Limb (tissue), 2 donors: ENCODE data around the gene PSMD7.
A peak's percentile ranks its signal among the peaks of the same experiment; 100 is the strongest.

ENCODE experiments used
- DNase-seq, 2 donors: peaks; one replicate each; pipeline ENCODE4 v3.0.0-alpha.2; 2016; ENCODE audit errors: extremely low spot score in 2 of 2

The PSMD7 gene

DNA sequence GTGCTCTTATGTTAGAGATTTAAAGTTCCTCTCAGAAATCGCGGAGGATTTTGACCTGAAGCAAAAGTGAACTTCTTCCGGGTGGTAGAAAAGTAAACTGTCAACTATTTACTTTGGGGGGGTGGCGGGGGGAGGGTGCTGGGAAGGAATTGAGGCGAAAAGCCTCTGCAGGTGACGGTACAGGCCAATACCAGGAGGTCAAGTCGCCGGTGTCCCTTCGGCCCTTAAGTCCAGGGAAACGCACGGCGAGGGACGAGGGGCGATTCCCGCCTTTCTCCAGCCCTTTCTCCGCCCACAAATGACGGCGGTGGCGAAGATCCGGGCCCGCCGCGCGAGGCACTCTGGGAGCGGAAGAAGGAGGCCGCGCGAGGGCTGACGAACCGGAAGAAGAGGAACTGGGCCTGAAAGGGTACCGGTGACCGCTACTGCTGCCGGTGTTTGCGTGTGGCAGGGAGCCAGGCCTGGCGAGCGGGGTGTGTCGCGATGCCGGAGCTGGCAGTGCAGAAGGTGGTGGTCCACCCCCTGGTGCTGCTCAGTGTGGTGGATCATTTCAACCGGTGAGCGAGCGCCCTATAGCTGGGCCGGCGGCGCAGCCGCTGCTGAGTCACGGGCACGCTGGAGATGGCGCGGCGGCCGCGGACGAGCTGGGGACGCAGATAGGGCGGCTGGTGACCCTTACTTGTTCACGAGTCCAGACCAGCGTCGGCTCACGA is at the start of gene PSMD7:
PSMD7 (plus strand) TSS at position 383 of the 713 bp plus-strand sequence; CDS start at position 484, 101 bp downstream.
- DNase-seq, result peak; percentile 92 to 94

DNA sequence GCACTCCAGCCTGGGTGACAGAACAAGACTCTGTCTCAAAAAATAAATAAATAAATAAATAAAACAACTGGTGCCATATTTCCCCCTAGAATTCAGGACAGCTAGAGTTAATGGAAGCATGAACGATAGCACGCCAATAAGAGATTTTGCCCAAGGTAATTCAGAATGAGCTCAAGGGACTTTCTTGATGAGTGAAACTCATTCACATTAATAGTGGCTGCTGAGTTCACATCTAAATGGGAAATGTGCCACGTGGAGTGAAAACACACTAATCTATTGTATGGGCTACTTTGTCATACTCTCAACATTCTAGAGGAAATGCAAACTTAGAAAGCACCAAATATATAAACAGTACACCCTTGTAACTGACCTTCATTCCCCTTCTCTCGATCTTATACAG is 47.4 kb upstream of the PSMD7 start:
- DNase-seq, result no peak

DNA sequence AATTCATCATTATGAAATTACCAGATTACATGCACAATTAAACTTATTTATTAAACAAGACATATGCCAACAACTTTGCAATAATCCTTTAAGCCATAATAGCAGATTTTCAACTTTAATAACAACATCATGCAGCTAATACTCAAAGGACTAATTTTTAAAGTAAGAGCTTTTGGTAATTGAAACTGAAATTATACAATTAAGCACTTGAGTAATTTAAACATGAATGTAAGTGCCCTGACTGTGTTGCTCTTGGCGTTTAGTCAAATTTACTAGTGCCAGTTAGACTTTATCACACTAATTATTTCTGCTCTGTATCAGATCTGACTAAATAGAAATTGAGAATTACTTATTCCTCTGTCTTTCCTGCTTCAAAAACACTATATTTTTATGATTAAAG is 46.8 kb upstream of the PSMD7 start:
- DNase-seq, result no peak

DNA sequence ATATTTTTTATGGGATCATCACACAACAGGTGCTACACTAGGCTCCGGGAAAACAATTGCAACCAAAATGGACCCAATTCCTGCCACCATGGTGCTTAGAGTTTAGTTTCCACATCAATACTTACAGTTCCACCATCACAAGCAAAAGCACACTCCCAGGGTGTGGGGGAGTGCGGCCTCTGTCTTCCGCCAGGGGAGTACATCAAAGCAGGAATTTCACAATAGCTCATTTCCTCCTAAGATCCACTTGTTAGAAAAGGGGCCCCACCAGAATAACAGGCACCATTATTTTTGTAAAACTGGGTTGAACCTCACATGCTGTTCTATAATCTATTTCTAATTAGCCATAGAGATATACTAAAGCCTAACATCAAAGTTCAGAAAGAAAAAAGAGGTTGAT is 44.3 kb upstream of the PSMD7 start:
- no peak for DNase-seq

DNA sequence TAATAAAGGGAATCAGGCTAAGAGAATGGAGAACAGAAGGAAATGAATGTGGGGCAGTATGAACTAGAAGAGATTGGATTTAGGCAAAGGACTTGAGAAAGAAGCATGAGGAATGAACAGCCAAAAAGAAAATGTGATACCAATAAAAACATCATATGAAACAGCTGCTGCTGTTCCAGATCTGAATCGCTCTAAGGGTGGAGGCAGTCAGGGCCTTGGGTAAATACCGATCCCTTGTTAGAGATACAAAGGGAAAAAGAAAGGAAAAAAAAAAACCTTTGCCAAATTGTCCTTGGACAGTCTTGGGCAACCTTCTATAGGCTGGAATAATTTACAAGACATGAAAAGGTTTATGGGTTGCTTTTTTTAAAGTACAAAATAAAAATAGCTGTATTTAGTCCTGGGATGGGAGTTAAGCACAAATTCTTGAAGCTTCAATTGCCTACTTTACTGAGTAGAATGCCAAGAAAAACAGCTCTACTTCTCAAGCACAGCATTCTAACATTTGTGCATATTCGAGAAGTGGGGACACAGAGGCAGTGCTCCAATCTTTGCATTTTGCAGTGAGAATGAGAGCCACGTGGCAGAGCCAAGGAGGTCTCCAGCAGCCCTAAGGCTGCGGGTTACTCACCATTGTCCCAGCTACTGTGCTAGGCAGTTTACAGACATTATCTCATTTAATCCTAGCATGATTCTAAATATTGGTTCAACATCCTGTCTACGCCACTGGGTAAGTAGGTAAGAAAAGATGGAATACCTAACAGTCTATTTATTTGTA is 43.3 kb upstream of the PSMD7 start:
- DNase-seq, result no peak

DNA sequence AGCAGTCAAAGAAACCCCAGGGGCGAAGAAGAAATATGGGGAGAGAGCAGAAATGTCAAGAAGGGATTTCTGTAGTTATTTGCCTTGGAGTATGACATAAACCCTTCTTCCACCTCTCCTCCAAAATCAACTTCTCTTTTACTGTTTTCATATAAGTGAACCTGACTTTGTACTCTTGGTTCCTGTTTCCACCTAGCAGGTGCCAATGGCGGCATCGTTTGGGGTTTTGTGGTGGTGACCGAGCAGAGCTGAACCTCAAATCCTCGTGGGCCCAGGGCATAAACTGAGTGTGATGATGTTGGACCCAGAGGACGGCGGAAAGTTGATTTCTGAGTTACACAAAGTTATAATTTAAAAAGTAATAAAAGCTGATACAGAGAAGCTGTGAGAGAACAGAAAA is 39.6 kb upstream of the PSMD7 start:
- no peak for DNase-seq

DNA sequence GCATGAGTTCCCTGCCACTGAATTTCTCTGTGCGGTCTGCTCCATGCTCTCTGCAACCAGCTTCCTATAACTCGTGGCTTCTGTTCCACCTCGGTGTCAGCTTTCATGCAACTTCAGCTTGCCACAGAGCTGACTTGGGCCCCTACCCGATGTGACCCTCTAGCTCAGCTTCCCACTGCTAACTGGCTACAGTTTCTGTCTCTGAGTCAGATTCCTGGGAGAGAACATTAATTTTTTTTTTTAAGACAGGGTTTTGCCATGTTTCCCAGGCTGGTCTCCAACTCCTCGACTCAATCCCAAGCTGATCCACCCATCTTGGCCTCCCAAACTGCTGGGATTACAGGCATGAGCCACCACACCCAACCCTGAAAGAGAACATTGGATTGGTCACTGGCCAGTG is 35.5 kb upstream of the PSMD7 start:
- no peak for DNase-seq

DNA sequence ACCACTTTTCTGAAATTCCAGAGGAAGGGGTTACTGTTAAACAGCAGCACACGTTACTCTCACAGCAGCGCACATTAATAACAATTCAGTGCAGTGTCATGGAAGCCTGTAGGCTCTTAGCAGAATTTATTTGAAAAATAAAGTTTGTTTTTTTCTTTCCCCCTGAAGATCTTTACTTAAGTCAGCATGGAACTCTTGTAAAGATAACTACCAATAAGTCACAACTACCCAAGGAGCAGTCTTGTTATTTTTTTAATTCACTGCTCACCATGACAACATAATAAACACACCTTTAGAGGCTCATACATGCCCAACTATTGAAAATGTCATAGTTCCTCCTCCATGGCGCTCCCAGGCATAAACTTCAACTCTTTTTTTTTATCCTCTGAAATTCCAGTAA is 31.8 kb upstream of the PSMD7 start:
- peak in 1 of 2 donors; percentile 31 for DNase-seq

DNA sequence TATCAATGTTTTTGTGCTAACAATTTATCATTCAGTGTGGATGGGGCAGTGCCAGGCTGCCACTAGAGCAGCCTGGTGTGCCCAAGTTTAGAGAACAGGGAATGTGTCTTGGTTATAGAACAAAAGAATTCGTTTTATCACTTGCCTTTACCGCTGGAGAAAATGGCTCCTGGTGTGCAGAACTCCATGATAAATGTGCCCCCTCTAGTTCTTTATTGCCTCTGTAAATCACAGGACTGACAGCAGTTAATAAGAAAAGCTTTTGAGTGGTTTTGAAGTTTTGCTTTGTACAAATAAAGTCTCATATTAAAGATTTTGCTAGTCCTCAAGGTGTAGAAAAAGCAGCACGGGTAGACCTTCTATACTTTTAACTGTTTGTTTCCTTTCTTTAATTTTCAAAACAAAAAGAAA is 28.2 kb upstream of the PSMD7 start:
- no peak for DNase-seq

DNA sequence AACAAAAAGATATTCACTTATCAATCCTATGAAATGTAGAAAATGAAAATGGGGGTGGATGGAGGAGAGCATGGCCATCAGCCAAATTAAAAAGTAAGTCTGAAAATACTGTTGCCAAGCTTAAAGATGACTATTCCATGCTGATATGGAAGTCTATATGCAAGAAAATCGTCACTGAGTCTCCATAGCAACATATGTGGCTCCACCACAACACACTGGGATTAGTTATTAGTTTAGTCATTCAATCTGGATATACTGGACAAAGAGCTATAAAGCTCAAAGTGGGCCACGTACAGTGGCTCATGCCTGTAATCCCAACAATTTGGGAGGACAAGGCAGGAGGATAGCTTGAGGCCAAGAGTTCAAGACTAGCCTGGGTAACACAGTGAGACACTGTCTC is 24.7 kb upstream of the PSMD7 start:
- DNase-seq, result no peak

DNA sequence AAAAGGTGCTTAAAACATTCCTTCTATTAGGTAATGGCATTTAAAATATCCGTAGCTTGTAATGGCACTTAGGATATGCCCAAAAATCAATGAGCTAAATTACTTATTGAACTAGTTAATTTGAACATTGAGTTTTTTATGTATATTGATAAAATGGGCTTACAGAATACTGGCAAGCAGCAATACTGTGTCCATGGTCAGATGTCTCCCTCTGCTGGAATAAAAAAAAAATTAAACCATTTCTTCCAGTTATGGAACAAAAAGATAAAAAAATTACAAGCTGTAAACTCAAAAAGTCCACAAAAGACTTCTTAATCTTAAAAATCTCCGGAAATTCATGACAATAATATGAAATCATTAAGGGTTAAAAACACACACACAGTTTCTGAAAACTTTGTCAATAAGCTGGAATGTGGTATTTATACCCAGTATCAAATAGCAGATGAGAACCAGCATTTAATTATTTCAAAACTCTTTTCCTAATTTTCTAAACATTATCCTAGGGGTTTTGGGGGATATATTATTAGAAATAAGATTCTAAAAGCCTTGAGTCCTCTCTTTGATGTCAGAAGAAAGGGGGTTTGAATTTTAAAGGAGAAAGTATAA is 21.5 kb upstream of the PSMD7 start:
- peak in 1 of 2 donors; percentile 45 for DNase-seq

DNA sequence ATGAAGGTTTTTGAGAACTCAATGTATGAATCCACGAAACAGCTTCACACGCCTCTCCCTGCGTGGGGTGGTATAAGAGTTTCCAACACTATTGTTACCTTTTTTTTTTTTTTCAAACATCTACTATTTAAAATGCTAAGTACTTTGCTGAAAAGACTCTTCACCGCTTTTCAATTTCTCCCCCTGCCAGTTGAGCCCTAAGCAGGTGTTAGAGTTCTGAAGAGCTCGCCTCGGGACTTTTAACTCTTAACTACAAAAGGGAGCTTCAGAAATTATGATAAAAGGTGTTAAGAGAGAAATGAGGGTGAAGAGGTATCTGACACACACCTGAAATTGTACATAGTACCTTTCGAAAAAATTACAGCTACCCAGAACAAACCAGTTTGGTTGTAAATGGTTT is 20.9 kb upstream of the PSMD7 start:
- DNase-seq, result no peak

DNA sequence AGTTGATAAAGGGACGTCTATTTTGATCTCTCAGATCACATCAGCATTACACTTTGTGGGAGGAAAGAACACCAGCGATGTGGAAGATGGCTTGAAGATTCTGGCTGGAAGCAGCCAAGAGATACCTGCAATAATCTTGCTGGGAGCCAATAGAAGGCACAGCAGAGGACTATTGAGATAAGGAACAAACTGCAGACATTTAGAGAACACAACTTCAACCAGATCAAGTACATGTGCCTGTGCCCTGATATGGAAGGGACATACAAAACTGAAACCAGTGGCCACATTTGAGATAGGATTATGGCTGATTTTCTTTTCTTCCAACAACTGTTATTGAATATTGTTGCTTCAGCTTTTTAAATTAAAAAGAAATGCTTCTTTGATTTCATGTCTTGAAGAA is 18.6 kb upstream of the PSMD7 start:
- DNase-seq, result no peak

DNA sequence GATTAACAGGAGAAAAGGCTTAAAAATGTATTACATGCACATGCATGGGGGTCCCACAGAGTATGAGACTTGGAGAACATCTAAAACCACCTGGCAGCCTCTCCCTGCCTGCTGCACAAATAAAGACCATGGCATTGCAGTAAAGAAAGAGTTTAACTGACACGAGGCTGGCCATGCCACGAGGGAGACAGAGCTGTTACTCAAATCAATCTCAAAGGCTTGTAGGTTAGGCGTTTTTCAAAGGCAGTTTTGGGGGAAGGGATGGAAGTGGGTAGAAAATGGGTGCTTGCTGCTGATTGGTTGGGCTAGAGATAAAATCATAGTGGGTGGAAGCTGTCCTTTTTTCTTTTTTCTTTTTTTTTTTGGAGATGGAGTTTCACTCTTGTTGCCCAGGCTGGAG is 17.3 kb upstream of the PSMD7 start:
- no peak for DNase-seq

DNA sequence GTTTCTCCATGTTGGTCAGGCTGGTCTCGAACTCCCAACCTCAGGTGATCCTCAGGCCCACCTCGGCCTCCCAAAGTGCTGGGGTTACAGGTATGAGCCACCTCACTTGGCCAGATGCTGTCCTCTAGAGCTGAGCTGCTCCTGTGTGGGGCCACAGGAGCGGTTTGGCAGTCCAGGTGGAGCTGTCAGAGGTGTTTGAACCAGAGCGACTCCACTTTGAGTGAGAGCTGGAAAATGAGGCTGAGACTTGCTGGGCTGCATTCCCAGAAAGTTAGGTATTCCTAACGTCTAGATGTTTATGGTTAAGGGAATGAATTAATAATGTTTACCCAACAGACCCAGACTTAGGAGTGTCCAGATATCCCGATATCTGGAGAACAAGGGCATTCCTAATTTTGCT is 16.8 kb upstream of the PSMD7 start:
- no peak for DNase-seq

DNA sequence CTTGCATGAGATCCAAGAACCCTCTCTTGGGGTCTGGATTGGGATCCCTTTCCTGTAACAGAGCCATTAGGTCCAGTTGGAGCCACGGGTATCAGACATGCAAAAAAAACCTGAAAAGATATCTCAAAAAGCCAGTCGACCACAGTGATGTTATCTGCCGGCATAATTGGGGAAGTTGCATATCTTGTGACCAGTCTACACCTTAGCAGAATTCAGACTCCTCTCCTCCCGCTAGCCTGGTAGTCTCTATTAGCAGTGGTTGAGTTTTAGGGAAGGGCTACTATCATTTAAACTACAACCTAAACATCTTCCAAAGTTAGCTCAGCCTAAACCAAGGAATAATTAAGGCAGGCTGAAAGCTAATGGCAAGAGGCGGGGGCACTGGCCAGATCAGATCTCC is 16.2 kb upstream of the PSMD7 start:
- DNase-seq, result no peak

DNA sequence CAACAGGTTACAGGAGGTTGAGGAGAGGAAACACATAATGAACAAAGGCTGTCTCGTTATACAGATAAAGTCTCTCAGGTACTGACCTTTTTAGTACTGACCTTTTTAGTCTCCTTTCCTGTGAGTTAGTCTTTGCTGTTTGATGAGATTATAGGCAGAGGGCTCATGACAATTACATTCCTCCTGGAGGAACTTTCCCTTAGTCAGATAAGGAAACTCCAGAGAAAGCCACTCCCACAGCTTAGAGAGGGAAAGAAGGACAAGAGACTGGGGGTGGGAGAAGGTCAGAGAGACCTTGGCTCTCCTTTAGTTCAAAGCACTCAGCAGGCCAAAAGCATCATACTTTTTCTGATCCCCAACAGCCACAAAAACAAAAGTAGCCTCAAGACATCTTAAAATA is 15.3 kb upstream of the PSMD7 start:
- no peak for DNase-seq

DNA sequence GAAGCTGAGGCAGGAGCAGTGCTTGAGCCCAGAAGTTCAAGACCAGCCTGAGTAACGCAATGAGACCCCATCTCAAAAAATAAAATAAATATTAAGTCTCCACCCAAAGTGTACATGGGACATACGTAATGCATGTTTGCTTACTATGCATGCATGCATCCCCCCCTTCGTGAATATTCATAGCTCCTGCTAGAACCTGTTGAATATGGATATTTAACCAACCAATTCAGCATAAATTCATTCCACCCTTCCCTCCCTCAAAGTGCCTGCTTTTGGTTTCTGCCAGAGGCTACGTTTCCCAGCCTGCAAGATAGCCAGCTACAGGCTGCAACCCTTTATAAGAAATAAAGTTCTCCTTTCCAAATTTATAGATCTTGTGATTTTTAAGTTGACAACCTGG is 12.9 kb upstream of the PSMD7 start:
- no peak for DNase-seq

DNA sequence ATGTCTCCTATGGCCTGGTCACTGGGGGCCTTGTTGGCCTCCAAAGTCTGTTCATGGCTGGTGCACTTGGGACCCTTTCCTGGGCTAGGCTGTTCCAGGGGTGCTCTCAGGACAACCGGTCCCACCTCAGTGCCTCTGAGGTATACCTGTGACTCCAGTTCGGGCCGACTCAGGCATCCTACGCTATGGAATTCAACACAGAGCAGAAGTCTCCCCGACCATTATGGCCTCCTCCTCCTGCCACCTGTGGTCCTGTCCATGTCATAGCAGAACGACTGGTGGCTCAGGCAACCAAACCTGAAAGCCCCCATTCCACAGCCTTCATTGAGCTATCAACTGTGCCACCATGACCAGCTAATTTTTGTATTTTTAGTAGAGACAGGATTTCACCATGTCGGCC is 8.5 kb upstream of the PSMD7 start:
- DNase-seq, result no peak

DNA sequence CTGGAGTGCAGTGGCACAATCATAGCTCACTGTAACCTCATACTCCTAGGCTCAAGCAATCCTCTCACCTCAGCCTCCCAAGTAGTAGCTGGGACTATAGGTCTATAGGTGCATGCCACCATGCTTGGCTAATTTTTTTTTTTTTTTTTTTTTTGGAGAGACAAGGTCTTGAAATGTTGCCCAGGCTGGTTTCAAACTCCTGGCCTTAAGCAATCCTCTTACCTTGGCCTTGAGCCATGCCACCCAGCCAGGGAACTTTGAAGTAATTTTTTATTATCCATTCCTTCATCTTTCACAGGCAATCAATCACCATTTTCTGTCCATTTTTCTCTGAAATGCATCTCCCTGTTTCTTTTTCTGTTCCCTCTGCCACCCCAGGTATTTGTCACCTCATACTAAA is 6.3 kb upstream of the PSMD7 start:
- DNase-seq, result no peak

DNA sequence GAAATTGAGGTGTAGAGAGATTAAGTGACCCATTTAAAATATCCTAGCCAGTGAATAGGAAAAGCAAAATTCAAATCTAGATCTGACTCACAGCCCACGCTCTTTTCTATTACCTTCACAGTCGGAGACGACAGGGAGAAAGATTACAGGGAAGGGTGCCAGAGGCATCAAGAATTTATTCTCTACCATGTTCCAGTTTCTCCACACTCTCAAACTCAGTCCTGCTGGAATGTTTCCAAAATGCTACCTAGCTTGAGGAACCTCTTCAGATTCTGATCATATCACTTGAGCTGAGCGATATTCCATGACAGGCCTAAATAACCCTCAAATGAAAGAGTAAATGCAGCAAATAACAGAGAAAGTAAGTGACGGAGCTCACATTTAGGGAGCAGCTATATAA is 5.4 kb upstream of the PSMD7 start:
- DNase-seq, result no peak

DNA sequence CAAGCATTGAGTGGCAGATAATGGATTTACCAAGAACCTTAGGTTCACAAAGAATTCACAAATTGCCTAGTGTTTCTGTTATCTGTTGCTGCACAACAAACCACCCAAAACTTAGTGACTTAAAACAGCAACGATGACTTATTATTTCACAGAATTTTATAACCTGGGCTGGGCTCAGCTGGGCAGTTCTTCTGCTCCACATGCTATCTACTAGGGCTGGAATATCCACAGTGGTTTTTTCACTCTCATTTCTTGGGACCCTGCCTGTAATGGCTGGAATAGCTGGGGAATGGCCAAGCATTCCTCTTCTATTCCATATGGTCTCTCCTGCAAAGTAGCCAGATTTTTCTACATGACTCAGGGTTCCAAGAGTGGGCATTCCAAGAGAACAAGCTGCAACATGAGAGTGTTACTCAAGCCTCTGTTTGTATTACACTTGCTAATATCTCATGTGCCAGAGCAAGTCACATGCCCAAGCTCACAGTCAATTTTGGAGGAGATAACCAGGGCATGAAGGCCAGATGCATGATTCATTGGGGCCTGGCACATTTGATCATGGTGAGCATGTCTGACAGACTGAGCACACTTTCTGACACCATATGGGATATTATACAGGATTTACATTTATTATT is 4.9 kb upstream of the PSMD7 start:
- DNase-seq, result no peak
